NCI-H2171 (cell line): ENCODE measurements around the gene KRT36.

Experiments used
- DNase-seq: peaks from one replicate; lab custom pipeline; 2025; lab: John Stamatoyannopoulos, UW

The KRT36 gene

GRCh38 chr17:41439375-41439774 is 50.3 kb downstream of the KRT36 start:
- DNase-seq, result no peak

DNA sequence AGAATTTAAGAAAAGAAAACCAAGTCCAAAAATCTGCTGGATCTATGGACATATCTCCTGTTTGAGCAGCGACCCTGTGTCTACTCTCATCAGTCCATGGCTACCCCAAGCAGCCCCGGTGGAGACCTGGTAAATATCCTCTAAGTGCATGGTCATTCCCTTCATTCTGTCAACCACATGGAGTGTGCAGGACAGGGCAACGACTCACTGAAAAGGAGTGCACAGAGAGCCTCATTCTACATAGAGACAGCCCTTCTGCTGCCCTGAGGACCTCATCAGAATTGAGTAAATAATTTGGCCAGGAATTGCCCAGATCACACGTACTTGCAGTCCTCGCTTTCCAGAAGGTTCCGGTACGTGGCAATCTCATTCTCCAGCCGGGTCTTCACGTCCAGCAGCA is 51.9 kb downstream of the KRT36 start:
- DNase-seq, result no peak

GRCh38 chr17:41437254-41437653 is 52.5 kb downstream of the KRT36 start:
- DNase-seq, result no peak
